DOHH2 (cell line): ENCODE data around the gene PER1.

ENCODE experiments used
- H3F3A ChIP-seq: fragments of 200-600 bp; sonication (generic), shearing (Covaris generic); 2 replicates; pipeline ENCODE4 v1.6.0; 2016; ENCODE audit warnings: antibody characterized with exemption, mild to moderate bottlenecking; ENCODE audit not compliant: control insufficient read depth, insufficient read depth
- H3K27ac ChIP-seq: fragments of 200-600 bp; sonication (generic); 2 replicates; pipeline ENCODE4 v1.5.1; 2014; ENCODE audit warnings: low read depth, mild to moderate bottlenecking, low read length, moderate library complexity
- H3K27me3 ChIP-seq: fragments of 200-600 bp; sonication (generic); 2 replicates; pipeline ENCODE4 v1.6.1; 2014; ENCODE audit warnings: mild to moderate bottlenecking, low read length, mixed read lengths; ENCODE audit not compliant: control insufficient read depth
- H3K36me3 ChIP-seq: fragments of 200-600 bp; sonication (generic); 2 replicates; pipeline ENCODE4 v1.6.1; 2014; ENCODE audit warnings: mild to moderate bottlenecking, low read length, moderate library complexity, mixed read lengths; ENCODE audit not compliant: control insufficient read depth
- H3K4me1 ChIP-seq: fragments of 200-600 bp; sonication (generic); 2 replicates; pipeline ENCODE4 v1.6.1; 2014; ENCODE audit warnings: mild to moderate bottlenecking, low read length, mixed read lengths; ENCODE audit not compliant: control insufficient read depth
- H3K4me2 ChIP-seq: fragments of 200-600 bp; sonication (generic); 2 replicates; pipeline ENCODE4 v1.6.0; 2014; ENCODE audit warnings: mild to moderate bottlenecking, low read length, moderate library complexity
- H3K4me3 ChIP-seq: fragments of 200-600 bp; sonication (generic); 2 replicates; pipeline ENCODE4 v1.5.1; 2014; ENCODE audit warnings: mild to moderate bottlenecking, low read length, mixed read lengths
- H3K79me2 ChIP-seq: fragments of 200-600 bp; sonication (generic); 2 replicates; pipeline ENCODE4 v1.6.1; 2014; ENCODE audit warnings: mild to moderate bottlenecking, low read length, mixed read lengths; ENCODE audit not compliant: control insufficient read depth
- H3K9me2 ChIP-seq: fragments of 200-600 bp; sonication (generic); replicated peaks from 2 replicates; pipeline ENCODE4 v1.6.1; 2014; ENCODE audit warnings: mild to moderate bottlenecking, low read length, mixed read lengths; ENCODE audit not compliant: control insufficient read depth
- H3K9me3 ChIP-seq: fragments of 200-600 bp; sonication (generic); 2 replicates; pipeline ENCODE4 v1.6.1; 2014; ENCODE audit warnings: antibody characterized with exemption, low read length, mixed read lengths; ENCODE audit not compliant: control insufficient read depth, insufficient read depth
- H4K20me1 ChIP-seq: fragments of 200-600 bp; sonication (generic); 2 replicates; pipeline ENCODE4 v1.6.0; 2014; ENCODE audit warnings: low read depth, mild to moderate bottlenecking, antibody characterized with exemption, low read length, moderate library complexity; ENCODE audit not compliant: control insufficient read depth, insufficient read depth
- CTCF ChIP-seq: fragments of 200-600 bp; sonication (generic); IDR thresholded peaks from one replicate; pipeline ENCODE4 v1.5.1; 2014; ENCODE audit warnings: antibody characterized with exemption, mild to moderate bottlenecking, low read depth, low read length; ENCODE audit not compliant: poor library complexity, severe bottlenecking
- EZH2phosphoT487 ChIP-seq: fragments of 200-600 bp; sonication (generic); IDR thresholded peaks from 2 replicates; pipeline ENCODE4 v1.6.1; 2017; ENCODE audit warnings: borderline replicate concordance, mild to moderate bottlenecking, antibody characterized with exemption, low read length, moderate library complexity, mixed read lengths

PER1 gene

DNA sequence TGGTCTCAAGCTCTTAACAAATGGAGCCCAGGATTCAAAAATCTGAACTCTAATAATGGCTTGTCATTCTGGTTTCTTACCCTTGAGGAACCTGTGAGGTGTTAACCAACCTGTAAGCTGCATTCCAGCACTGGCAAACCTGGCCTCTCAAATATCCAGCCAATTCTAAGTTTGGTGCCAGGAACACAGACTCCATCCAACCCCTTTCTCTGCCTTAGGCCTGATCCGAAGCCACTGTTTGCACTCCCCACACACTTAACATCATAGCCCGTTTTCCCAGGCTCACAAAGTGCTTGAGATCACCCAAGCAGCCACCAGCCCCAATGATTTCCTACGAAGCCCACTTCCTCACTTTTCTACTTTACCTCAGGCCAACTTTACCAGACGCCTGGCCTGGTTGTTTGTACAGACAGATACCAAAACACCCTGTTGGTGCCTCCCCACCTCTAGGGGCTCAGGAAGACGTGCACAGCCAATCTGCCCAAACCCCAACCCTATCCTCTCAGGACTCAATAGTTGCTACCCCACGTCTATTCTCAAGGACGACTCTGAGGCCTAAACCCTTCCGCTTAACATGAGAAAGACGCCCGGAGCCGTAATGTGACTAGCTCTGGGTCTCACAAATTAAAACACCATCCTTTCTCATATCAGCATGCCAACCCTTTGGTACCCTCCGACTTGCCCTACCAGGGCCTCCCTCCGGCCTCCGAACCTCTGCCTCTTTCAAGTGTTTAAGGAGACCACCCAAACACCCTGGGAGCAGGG, 3.2 kb upstream of the PER1 start:
- Histone ChIP-seq H3K27me3 (no peaks in the 10 kb centered on the region), H4K20me1 (no peaks in the 10 kb centered on the region), H3K27ac (no peak overlapping the region), H3F3A (peaks cover 17% of the 10 kb centered on the region), H3K4me3 (peak overlapping the region; percentile 78), H3K9me2 (no peaks in the 10 kb centered on the region), H3K4me2 (peak overlapping the region; percentile 99), H3K36me3 (peaks cover 25% of the 10 kb centered on the region), H3K9me3 (no peaks in the 10 kb centered on the region), H3K4me1 (peaks cover 78% of the 10 kb centered on the region), H3K79me2 (peaks cover 26% of the 10 kb centered on the region)
- no peak for TF ChIP-seq CTCF

DNA sequence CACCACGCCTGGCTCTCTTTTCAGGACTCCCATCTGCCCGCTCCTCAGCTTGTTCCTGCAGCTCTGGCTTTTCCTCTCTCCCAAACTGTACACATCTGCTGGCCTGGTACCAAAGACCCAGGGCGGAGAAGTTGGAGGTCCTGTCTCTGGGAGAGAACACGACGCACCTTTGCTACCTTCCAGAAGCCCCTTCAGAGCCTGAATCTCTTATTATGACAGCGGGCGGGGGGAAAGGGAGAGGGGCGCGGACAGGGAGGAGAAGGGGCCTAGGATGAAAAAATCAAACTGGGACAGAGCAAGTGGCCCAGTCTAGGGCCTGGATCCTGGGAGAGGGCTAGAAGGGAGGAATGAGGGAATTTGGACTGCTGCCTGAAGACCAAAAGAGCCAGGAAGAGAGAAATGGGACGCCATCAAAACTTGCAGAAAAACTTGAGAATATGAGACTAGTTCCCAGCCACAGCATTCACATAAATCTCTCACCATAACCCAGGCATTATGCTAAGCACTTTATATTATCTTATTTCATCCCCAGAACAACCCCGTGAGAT, 2.5 kb upstream of the PER1 start:
- H3K4me1 ChIP-seq: peaks cover 76% of the 10 kb centered on the region

GRCh38 chr17:8153957-8154607, 1.9 kb upstream of the PER1 start:
- Histone ChIP-seq H3K36me3 (peaks cover 25% of the 10 kb centered on the region), H3K27me3 (no peaks in the 10 kb centered on the region), H3K27ac (0 out of 2 replicates have a peak overlapping the region, but pooled peaks have one; percentile 14), H3K4me2 (peak overlapping the region; percentile 99), H3K4me3 (peak overlapping the region; percentile 63), H3K4me1 (peaks cover 71% of the 10 kb centered on the region), H3K9me3 (no peaks in the 10 kb centered on the region), H3K79me2 (peaks cover 24% of the 10 kb centered on the region), H3F3A (peaks cover 11% of the 10 kb centered on the region), H3K9me2 (no peaks in the 10 kb centered on the region), H4K20me1 (no peaks in the 10 kb centered on the region)
- no peak for TF ChIP-seq CTCF
- TF ChIP-seq EZH2phosphoT487: no peak

More for the DNA sequence above, 2.5 kb upstream of the PER1 start:
- peaks cover 11% of the 10 kb centered on the region for H3F3A ChIP-seq
- H3K9me3 ChIP-seq: no peaks in the 10 kb centered on the region
- H3K4me2 ChIP-seq: peak overlapping the region; percentile 99
- no peaks in the 10 kb centered on the region for H3K27me3 ChIP-seq
- TF ChIP-seq CTCF (no peak), EZH2phosphoT487 (no peak)
- peak overlapping the region; percentile 63 for H3K4me3 ChIP-seq
- no peaks in the 10 kb centered on the region for H4K20me1 ChIP-seq
- H3K27ac ChIP-seq: no peak overlapping the region
- H3K36me3 ChIP-seq: peaks cover 25% of the 10 kb centered on the region
- no peaks in the 10 kb centered on the region for H3K9me2 ChIP-seq
- H3K79me2 ChIP-seq: peaks cover 29% of the 10 kb centered on the region
